GM12891 (cell line): ENCODE results near the gene LRMDA.

ENCODE experiments used
- POLR2A ChIP-seq: IDR thresholded peaks from 2 replicates; pipeline ENCODE4 v1.6.1; 2011; ENCODE audit warnings: low read depth, low read length, control low read depth
- POLR2AphosphoS5 ChIP-seq: IDR thresholded peaks from 2 replicates; pipeline ENCODE4 v1.6.1; 2011; ENCODE audit warnings: low read depth, low read length, control low read depth
- TAF1 ChIP-seq: IDR thresholded peaks from 2 replicates; pipeline ENCODE4 v1.6.1; 2011; ENCODE audit warnings: low read depth, low read length, control low read depth

GRCh38 chr10:75417522-75417927, 13.9 kb upstream of the LRMDA start:
- TF ChIP-seq TAF1 (no peak), POLR2AphosphoS5 (no peak), POLR2A (no peak)
